Posterior vena cava (tissue), 2 donors: Measurements from ENCODE around the gene HMCN2. TPM values are rescaled to one million over a fixed set of nuclear protein-coding genes. Genes with fewer than 3 reads are reported as not detected.
"Not testable (repeated sequence)": the region's sequence is repeated elsewhere in the genome, so short reads cannot be mapped to it uniquely, and the experiment has no call there.

Experiments used
- DNase-seq: peaks from one replicate; pipeline ENCODE4 v3.0.0-alpha.2; 2020; ENCODE audit warnings: low spot score
- intact Hi-C, 2 donors: fragments of 100-400 bp; cut with DNase I; formaldehyde crosslinking; loops; one replicate each; pipeline versions ENCODE4 v1.14.1 to v1.14.2; 2022 to 2023
- total RNA-seq, 2 donors: library from RNA; stranded (reverse); fragmentation: NEBNext Ultra II Directional; extraction: Animal tissue kit (Norgen Biotek cat#: 25700); gene quantifications; one replicate each; pipeline ENCODE4 v1.2.1, GENCODE V29; 2021
- donor health status: DM: yes; HTN: yes; CAD: no.
- donor health status: DM: yes; HTN: yes; CAD: no.

Gene HMCN2
- total RNA-seq, 2 donors from 2014 or later: 98.8 to 224 TPM

DNA sequence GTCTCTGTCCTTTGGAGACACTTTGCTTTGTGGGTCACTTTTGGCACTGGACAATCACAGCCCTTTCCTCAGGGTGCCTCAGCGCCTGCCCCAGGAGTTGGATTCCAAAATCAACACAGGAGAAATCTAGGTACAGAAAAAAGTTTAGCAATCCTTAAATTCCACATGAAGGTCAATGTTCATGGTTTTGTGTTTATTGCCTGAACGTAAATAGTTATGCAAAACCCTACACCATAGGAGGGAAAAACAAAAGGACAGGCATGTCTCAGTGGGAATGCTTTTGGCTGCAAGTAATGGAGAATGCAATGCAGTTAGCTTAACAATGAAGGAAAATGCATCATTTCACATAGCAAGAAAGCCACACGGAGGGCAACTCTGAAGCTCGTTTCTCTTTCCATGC, 6.5 kb upstream of the HMCN2 start:
- peak; percentile 34 for DNase-seq
- intact Hi-C loops: no loop called here

DNA sequence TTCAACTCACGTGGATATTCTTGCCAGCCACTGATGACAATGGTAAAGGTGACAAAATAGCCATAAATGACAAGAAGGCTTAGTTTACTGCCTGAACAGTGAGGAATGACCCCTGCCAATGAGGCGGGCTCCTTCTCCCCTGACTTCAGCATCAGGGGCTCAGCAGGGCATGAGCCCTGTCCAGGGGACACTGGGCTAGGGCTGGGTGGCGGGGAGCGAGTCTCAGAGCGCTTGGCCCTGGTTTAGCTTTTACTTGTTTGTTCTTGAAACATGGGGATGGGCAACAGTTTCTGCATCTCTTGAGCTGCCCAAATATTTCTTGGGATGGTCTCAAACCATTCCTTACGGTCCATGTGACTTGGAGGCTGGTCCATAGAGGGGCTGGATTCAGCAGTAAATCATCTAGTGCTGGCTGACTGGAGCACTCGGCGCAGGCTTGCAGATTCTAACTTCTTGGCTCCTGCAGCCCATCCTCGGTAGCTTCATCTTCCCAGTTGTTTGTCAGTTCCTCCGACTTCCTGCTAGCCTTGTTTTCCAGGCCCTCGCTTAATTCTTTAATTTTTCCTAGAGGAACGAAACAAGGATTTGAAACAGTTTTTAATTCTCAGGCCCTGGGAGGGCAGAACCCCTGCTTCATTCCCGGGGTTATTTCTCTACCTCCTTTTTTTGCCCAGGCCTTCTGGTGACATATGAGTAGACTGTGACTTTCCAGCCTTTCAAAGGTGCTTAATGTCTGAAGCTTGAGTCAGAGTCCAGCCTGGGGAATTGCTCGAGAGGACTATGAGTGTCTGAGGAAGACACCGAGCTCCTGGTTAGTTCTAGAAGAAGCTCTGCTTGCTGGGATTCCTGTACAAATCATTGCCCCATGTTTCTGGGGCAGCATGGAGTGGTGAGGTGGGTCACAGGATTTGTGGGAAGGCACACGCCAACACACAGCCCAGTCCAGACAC, 4.5 kb upstream of the HMCN2 start:
- peak; percentile 82 for DNase-seq
- intact Hi-C loops: no loop called here

DNA sequence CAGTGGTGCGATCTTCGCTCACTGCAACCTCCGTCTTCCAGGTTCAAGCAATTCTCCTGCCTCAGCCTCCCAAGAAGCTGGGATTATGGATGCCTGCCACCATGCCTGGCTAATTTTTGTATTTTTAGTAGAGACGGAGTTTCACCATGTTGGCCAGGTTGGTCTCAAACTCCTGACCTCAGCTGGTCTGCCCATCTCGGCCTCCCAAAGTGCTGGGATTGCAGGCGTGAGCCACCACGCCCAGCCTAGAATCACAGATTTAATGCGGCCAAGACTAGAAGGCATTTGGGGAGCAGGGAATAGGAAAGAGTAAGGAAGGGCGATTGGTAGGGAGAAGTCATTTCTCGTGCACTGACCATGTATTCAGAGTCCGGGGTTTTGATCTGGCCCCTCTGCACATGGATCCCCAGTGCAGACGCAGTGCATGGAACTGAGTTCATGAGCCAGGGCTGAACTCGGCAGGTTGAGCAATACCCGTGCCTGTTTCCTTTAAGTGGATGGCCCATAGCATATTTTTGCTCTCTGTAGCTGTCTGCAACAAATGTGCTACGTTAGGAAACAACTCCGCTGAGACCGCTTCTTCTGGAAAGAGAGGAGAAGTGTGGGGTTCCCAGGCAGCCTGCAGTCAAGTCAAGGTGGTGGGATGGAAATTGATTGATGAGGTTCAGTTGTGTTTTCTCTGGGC, 3.4 kb upstream of the HMCN2 start:
- peak; percentile 61 for DNase-seq

DNA sequence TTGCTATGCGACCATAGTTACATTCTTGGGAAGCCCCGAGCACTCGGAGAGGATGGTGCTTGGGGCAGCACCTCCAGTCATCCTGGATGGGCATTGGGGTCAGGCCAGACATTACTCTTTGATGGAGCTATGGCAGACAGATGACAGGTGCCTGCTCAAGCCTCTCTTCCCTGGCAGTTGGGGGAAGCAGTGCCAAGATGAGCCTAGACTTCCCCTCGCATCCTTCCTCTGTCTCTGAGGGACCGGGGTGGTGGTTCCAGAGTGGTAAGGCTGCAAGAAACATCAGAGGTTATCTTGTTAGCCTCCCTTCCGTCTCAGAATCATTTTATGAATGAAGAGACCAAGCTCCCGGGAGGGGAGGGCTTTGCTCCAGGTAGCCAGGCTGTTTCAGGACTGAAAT, 2.8 kb upstream of the HMCN2 start:
- intact Hi-C loops: no loop called here
- DNase-seq: peak; percentile 61

More for the DNA sequence above, 3.4 kb upstream of the HMCN2 start:
- intact Hi-C loops: no loop called here

DNA sequence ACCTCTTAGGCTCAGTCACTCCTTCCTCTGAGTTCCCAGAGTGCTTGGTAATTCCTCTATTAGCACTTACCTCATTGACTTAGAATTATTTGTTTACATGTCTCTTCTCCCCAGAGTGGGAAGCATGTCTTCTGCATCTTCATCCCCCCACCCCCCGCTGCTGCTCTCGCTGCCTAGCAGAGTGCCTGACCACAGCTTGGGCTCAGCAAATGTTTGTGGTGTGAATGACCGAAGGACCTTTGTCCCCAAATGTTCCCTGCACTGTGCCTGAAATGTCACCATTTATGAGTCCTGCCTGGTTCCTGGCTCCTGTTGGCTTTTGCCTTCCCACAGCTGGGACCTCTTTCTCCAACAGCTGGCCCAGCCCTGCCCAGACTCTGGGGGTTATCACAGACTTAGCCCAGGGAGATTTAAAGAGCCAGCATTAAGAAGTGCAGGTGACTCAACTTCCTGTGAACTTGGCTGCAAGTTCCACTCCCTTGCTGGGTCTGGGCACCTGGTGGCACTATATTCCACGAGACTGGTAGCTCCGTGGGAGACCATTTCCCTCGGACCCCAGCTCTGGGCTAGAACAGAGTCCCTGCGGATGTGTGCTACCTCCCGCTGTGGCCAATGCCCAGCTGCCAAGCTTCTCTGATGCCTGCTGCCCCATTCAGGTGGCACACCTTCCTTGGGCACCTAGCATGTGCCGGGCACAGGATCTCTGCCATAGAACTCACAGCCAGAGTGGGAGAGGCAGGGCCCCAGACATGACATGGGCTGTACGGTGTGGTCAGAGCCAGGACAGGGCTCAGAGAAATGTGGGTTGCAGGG, 1.8 kb upstream of the HMCN2 start:
- DNase-seq: peak; percentile 76
- intact Hi-C loops: no loop called here

DNA sequence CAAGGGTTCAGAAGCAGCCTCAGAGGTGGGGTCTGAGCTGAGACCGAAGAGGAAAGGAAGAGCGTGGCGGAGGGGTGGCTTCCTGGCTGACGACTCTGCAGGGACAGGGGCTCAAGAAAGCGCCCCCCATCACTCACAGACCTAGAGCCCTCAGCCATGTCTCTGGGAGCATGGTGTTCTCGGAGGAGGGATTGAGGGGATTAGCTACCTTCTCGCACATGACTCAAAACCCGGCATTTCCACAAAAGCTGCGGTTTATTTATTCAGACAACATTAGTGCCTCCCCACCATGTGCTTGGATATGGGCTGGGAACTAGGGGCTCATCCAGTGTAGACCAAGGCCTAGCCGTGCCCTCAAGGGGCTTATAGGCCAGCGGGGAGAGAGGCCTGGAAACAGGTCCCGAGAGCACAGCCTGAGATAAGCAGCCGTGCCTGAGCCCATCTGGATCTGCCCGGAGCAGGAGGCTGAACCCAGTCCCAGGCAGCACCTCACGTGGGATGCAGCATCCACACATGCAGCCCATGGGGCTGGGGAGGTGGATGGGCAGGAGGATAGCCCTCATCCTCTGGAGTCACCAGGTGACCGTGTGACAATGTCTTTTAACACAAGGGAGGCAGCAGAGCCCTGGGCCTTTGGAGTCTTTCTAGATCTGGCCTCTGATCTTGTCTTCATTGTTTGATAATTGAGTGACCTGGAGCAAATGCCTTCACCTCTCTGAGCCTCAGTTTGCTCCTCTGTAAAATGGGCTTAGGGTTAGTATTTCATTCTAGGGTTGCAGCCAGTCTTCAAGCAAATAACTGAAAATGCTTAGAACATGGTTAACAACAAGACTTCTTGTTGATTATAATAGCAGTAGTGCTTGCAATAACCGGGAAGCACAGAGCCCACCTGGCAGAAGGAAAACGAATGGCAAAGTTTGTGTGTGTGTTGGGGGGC, 878 bp upstream of the HMCN2 start:
- intact Hi-C loops: loop anchor here in 1 of 2 donors (5.0 kb wide), 1 partner anchor 38 kb away; no protein-coding TSS in a partner anchor
- DNase-seq: peak; percentile 15

DNA sequence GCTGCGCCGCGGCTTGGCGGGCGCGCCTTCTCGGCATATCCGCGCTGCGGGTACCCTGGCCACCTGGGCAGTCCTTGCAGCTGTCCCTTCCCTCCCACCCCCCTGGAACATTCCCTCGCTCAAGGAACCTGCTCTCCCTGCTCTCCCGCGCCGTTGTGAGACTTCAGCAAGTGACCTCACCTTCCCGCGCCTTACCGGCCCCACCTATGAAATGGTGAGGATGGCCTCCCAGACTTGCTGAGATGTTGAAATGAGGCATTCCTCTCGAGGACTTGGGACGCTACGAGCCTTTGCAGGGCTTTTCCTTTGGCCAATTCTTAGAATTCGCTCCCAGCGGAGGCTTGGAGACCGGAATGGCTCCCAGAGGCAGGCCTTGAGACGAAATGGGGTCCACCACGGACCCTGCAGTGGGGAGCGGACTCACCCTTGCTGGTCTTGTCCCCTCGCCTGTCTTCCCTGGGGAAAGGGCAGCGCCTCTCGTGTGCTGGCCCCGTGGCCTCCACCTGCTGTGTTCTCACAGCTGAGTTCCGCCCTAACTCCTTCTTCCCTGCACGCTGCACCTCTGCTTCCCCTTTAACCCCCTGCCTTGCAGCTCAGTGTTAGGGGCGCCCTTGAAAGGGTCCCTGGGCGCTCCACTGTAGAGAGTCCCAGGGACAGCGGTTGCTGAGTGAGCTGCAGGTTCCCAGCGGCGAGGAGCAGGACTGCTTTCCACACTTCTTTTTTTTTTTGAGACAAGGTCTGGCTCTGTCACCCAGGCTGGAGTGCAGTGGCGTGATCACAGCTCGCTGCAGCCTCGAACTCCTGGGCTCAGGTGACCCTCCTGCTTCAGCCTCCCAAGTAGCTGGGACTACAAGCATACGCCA, 907 bp downstream of the HMCN2 start:
- peak; percentile 75 for DNase-seq
- intact Hi-C loops: loop anchor here in 1 of 2 donors (5.0 kb wide), 1 partner anchor 36 kb away; no protein-coding TSS in a partner anchor

DNA sequence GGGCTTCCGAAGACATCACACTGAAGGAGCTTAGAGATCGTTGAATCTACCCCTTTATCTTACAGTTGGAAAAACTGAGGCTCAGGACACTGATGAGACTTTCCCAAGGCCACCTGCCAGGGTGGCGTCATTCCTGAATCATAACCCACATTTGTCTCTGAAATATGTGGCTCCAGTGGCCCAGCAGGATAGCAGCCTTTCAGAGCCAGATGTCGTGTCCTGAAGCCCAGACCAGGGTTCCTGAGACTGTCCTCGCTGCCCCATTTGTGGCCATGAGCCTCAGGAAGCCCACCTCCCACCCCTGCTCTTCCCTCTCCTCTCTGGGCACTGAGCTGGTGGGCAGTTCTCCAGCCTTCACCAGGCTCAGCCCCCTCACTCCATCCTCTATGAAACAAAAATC, 2.4 kb downstream of the HMCN2 start:
- peak; percentile 88 for DNase-seq
- intact Hi-C loops: loop anchor here in 1 of 2 donors (5.0 kb wide), 1 partner anchor 34 kb away; no protein-coding TSS in a partner anchor

DNA sequence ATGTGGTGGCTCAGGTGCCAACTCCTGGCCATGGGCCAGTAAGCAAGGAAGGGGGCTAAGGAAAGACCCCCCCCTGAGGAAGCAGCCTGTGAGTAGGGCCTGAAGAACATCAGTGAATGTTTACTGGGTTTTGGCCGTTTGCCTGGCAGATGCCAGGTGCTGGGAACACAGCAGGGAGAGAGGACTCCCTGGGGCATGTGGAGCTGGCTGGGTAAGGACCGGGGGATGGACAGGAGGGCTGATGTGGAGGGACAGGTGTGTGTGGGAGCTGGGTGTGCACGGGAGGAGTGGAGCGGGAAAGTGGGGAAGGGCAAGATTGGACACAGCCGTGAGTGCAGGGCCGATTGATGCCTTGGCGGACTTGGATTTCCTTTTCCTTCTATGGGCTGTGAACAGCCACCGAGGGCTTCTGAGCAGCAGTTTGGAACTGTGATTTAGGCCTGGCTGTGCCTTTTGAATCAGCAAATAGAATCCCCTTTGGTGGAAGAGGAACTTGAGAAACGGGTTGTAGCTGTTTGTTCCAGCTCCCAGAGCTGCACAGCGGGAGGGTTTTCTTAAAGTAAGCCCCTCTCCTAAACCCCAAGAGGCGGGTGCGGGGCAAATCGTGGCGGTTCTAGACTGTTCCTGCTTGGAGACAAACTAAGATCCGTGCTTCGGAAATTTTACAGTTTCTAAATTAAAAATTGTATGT, 3.1 kb downstream of the HMCN2 start:
- peak; percentile 82 for DNase-seq
- intact Hi-C loops: loop anchor here in 1 of 2 donors (5.0 kb wide), 1 partner anchor 34 kb away; no protein-coding TSS in a partner anchor

DNA sequence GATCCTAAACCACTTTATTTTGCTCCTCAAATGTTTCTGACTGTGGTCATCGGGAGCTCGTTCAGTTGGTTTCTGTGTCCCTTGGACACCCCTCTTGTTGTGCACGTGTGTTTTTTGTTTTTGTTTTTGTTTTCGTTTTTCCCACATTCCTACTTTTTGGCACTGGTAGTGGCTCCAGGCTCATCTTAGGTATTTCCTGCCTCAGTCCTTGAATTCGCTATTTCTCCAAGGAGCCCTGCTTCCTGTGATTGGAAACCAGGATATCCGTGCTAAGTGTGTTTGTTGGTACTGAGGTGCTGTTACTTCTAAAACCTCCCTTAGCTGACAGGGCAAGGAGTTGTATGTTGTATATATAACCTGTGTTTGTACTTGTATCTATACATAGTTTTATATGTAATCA, 5.9 kb downstream of the HMCN2 start:
- intact Hi-C loops: no loop called here
- no peak for DNase-seq

DNA sequence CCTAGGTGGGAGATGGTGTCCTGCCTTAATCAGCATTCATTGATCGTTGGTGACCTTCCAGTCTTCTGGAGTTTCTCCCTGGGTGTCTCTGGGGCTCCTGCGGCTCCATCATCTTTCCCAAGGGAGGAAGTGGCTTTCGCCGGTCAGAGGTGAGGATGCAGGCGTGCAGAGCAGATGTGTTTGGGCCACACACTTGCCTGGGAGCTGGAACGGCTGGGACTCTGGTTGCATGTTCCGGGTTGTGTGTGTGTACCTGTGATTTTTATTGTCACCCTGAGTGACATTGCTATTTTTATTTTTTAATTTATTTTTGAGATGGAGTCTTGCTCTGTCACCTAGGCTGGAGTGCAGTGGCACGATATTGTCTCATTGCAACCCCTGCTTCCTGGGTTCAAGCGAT, 9.6 kb downstream of the HMCN2 start:
- peak; percentile 75 for DNase-seq
- intact Hi-C loops: no loop called here

DNA sequence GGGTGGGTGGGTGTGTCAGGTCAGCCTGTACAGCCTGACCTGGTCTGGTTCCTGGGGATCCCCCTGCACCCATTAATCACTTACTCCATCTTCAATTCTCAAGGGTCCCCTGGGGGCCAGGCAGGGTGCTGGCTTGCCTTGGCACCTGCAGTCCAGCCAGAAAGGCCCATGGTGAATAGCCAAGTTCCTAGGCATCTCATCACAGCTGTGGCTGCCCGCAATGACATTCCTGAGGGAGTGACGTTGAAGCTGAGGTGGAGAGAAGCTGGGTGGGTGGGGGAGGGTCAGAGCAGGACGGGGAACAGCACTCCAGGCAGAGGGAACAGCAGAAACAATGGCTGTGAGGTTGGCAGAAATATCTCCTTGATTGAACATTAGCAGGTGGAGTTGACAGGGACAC, 10.6 kb downstream of the HMCN2 start:
- intact Hi-C loops: no loop called here
- DNase-seq: peak; percentile 53

DNA sequence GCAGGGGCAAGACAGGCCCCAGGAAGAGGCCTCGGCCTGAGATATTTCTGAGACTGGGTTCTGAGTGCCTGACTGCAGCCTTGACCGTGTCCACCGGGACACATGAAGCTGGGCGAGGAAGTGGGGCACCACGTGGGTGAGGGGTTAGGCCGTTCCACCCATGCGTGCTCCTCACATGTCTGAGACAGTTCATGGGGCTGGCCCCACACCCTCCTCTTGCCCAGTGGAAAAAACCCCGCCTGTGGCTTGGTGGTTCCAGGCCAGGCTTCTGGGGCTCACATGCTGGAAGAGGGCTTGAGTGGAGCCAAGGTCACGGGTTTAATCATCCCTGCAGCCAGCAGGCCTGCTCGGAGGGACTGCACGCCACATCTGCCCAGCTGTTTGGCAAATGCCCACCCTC, 11.4 kb downstream of the HMCN2 start:
- peak; percentile 85 for DNase-seq
- intact Hi-C loops: no loop called here

DNA sequence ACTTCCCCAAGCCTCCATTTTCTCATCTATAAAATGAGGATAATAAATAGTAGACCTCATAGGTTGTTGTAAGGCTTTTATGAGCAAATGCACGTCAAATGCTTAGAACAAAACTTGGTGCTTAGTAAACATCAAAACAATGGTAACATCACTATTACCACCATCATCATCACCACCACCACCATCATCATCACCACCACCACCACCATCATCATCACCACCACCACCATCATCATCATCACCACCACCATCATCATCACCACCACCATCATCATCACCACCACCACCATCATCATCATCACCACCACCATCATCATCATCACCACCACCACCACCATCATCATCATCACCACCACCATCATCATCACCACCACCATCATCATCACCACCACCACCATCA, 12.0 kb downstream of the HMCN2 start:
- DNase-seq, intact Hi-C loops: not testable (repeated sequence)

DNA sequence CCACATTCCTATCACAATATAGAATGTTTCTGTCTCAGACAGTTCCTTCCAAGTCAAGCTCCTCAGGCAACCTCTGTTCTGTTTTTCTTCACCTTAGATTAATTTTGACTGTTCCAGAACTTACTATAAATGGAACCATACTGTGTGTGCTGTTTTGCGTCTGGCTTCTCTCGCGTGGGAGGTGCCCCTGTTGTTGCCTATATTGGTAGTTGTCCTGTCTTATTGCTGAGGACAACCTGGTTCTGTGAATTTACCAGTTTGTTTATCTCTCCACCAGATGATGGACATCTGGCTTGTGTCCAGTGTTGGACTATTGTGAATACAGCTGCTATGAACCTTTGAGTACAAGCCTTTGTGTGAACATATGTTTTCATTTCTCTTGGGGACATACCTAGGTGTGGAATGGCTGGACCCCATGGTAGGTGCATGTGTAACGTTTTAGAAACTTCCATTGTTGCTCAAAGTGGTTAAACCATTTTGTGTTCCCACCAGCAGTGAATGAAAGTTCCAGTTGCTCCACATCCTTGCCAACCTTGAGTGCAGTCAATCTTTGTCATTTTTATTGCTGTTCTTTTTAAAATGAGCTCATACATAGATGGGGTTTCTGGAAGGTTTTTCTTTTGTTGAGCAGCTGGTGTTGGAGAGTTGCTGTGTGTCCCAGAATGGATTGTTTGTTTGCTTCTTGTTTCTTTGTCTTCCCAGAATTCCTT, 18.1 kb downstream of the HMCN2 start:
- no peak for DNase-seq
- intact Hi-C loops: no loop called here

DNA sequence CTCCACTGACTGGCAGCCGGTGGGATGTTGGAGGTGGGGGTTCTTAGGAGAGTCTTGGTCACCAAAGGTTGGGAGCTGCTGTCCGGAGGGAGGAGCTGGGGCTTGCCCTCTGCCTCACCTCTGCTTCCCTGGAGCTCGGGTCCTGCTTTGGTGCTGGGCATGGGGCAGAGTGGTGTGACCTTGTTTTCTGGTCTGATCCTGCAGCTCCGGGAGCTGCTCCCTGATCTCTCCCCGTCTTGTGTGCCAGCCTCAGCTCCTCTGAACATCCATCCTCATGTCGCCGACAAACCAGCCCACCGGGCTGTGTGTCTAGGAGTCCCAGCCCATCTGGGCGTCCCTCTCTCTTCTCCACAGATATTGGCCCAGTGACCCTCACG, 18.7 kb downstream of the HMCN2 start:
- intact Hi-C loops: no loop called here
- peak; percentile 49 for DNase-seq
